NCI-H526 (cell line): ENCODE data around the gene HSPA9.

ENCODE experiments used
- DNase-seq, 2 experiments: peaks; one replicate each; lab custom pipeline; 2025; lab: John Stamatoyannopoulos, UW

Gene HSPA9

DNA sequence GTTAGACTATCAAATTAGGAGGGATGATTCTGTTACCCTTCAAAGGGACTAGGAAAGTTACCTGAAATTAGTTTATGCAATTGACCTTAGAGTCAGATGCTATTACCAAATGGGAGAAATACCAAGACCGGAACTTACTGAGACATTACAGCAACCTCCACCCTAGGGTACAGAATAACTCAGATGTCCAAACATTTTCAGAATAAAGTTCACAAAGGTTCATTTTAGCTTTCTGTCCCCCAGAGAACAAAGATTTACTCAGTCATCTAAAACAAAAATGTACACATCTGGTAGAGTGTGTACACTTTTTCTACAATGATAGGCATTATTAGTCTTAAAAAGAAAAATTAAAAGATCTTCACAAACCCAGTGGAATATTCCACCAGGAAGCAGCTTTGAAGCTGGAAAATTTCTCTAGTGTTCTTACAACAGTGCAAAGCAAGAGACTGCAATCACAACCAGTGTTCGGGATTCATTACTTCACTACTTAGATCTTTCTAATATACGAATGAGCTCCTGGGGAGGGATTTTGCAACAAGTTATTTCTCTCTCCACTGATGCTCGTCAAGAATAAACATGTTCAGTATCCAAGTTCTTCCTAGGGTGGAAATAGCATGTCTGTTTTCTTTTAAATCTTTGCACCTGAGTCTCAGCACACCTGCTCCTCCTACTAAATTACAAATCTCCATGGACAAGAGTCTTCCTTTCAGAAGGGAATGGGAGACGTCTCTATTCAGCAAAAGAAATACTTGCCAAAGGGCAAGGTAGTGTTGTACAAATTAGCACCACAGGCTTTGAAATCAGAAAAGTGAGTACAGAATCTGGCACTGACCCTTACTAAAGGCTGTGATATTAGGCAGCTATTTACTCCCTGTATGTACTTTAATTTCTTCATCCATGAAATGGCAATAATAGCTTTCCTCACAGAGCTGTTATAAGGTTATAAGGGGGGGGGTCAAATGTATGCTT is 40.9 kb downstream of the HSPA9 start:
- no peak for DNase-seq

DNA sequence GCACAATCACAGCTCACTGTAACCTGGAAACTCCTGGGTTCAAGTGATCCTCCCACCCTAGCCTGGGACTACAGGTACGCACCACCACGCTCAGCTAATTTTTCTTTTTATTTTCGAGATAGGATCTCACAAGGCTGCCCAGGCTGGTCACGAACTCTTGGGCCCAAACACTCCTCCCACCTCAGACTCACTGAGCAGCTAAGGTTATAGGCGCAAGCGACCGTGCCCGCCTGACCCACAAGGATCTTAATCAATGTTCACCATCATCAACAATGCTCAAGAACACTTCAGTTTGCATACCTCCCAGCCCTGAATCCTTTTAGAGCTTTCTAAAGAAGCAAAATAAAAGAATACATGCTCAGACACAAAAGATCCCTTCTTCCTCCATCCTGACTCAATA is 45.4 kb downstream of the HSPA9 start:
- no peak for DNase-seq

DNA sequence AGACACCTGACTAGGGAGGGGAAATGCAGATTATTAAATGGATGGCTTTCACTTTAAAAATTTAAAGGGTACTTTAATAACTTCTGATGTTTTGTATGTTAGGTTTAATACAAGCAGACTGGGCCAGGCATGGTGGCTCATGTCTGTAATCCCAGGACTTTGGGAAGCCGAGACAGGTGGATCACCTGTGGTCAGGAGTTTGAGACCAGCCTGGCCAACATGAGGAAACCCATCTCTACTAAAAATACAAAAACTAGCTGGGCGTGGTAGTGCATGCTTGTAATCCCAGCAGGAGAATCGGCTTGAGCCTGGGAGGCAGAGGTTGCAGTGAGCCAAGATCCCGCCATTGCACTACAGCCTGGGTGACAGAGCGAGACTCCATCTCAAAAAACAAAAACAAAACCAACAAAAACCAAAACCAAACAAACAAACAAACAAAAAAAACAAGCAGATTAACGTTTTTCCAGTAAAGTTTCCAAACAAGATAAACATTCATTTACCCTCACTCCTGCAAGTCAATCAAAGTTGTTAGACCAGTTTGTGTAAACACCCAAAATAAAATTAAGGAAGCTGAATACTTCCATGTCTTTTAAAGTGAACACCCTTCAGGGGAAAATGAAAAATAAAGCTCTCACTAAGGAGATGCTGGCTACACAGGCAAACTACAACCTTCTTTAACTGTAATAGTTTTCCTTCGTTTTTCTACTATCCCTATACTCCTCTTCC is 46.3 kb downstream of the HSPA9 start:
- DNase-seq = no peak

DNA sequence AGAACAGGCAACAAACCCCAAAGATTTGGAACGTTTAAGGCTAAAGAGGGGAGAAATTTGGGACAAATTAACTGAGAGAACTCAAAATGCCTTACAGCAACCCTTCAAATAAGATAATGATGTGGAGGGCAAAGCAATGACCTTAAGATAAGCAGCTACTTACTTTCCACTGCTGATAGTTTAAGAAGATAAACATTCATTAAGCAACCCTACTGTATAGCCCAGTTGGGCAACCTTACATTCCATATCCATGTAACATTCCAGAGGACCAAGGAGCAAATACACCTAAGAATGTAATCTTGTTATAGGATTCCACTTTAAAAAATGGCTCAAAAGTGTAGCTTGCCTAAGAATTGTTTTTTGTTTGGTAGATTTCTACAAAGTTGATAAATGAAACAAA is 47.0 kb downstream of the HSPA9 start:
- DNase-seq = no peak

DNA sequence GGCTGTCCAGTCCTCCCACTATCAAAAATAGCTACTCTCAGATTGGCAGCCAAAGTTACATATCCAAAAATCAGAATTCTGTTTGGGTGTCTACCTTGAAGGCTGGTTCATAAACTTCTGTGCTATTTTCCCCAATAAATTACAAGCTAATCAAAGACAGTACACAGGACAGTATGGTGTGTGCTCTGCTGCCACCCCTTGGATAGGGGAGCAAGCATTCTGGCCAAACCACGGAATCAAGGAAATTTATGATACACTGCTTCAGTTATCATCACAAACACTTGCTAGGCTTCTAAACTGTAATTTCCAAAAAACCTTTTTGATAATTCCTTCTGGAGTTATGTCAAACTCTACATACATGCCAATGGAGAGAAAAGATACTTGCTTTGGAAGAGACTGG is 48.0 kb downstream of the HSPA9 start:
- no peak for DNase-seq

DNA sequence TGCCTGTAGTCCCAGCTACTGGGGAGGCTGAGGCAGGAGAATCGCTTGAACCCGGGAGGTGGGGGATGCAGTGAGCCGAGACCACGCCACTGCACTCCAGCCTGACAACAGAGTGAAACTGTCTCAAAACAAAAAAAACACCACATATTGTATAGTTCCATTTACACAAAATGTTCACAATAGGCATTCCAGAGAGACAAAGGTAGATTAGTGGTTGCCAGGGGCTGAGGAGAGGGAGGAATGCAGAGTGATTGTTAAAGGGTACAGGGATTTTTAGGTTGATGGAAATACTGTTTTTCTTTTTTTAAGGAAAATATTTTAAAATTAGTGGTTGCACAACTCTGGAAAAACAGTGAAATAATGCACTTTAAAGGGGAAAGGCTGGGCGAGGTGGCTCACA is 51.8 kb downstream of the HSPA9 start:
- DNase-seq = no peak

DNA sequence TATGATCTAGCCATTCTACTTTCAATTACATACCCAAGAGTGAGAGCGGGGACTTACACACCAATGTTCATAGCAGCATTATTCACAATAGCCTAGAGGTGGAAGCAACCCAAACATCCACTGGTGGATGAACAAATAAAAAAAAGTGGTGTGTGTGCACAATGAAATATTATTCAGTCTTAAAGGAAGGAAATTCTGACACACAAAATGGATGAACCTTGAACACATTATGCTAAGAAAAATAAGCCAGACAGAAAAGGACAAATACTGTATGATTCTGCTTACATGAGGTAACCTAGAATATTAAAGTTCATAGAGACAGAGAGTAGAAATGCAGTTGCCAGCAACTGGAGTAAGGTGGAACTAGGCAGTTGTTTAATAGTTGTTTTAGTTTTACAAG is 54.2 kb downstream of the HSPA9 start:
- no peak for DNase-seq

DNA sequence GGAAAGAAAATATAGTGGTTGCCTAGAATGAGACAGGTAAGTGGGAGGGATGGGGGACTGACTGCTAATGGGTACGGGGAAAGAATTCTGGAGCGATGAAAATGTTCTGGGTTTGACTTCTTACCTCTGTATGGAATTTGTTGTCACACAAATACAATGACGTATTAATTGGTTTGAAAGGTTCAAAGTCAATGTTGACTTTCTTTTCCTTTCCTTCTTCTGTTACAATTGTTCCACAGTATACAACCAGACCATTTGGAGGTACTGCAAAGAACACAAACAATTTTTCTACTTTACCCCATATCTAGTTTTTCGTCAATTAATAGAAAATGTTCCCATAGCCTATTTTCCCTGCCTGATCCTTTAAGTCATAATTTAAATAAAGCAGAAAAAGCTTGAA is 57.8 kb downstream of the HSPA9 start:
- DNase-seq = no peak

DNA sequence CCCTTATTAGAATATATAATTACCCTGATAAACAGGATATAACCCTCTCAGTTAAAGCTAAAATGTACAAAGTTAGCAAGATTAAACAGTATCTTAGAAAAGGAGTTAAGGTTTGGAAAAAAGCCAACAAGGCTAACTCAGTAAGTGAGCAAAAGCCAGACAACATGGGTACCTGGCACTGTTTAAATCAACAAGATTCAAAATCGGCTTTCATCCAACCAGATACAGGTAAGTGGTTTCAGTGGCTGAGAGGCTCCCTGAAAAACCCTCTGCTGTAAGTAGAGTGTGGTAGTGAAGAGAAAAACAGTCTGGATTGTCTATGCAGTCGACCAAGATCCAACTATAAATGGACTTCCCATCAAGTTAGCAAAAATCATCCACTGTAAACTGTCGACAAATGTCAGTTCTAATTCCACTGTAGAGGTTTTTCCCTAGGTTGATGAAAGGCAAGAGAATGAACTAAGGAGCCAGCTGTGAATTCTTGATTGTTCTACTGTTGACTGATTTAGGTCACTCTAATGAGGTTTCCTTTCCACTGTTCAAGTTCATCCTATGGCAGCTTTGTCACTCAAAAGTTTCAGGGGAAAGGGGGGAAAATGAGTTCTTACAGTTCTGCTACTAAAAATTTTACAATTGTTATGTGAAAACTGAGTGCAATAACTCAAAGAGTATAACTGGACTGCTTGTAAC is 59.5 kb downstream of the HSPA9 start:
- no peak for DNase-seq

DNA sequence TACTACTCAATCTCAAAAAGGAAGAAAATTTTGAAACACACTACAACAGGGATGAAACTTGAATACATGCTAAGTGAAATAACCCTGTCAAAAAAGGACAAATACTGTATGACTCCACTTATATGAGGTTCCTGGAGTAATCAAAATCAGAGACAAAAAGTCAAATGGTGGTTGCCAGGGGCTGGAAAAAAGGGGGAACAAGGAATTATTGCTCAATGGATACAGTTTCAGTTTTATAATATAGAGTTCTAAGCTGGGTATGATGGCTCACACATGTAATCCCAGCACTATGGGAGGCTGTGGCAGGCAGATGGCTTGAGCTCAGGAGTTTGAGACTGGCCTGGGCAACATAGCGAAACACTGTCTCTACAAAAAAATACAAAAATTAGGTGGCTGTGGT is 61.2 kb downstream of the HSPA9 start:
- DNase-seq = no peak

DNA sequence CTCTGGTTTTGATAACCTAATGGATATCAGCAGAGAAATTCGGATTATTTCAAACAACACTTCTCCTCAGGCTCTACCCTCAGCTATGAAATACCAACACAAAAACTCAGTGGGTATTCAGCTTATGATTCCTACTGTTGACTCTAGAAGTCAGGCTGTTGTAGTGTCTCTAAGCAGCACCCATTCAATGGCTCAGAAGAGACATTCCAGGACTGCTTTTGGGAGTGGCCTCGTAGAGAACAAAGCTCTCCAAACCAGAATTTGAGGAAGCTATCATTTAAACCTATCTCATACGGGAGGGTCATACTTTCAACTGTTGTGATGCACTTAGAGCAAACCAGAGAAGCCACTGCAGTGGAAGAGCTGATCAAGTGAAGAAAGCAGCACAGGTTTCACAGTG is 66.2 kb downstream of the HSPA9 start:
- no peak for DNase-seq

DNA sequence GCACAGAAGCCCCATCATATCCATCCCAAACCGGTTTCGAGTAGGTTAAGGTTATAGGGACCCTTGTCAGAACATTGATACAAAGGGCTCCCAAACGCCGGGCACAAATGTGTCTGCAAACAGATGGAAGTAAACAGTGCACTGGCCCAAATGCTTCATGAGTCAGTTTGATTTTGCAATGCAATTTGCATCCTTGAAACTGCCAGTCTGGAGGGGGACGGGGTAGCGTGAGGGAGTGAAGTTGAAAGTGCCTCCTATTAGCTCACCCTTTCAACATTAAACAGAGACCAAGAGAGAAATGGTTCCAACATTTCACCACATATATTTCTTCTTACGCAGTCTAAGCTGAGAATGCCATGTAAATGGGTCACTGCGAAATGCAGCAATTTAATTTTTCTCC is 67.7 kb downstream of the HSPA9 start:
- peak; percentile 26 to 72 for DNase-seq

DNA sequence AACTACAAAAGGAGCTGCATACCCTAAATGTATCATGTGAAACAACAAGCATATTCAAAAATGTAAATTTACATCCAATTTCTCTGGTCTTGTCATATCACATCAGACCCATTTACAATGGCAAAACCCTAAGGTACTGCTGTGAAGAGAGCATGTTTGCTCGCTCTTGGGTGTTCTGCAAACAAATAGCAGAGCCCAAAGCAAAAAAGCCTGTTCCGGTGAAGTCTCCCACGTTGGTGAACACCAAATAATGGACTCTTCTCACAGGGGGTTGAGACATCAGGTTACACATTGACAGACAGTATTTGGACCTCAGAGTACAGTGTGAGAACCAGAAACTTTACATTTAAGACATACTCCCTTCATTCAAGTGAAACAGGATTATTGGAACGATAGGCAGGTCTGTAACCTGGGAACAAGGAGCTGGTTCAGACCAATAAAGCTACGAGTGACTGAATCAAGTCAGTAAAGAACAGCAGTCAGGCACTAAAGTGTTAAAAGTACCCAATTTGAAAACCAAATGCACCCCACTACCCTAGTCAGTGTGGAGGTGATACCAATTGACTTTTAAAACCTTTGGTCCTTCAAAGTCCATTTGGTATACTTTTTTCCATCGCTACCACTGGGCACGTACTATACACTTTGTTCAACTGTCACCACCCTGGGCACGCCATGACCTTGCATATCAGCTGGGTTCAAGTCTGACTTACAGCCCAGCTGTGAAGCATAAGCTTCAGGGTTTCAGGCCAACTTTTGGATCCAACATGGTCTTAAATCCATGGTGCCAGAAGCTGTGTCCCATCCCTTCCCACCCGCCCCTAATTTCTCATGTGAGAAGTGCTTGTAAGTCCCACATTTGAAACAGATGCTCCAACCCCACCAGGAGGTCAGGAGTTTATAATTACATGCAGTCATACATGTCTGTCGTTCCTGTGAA is 68.6 kb downstream of the HSPA9 start:
- DNase-seq = no peak

DNA sequence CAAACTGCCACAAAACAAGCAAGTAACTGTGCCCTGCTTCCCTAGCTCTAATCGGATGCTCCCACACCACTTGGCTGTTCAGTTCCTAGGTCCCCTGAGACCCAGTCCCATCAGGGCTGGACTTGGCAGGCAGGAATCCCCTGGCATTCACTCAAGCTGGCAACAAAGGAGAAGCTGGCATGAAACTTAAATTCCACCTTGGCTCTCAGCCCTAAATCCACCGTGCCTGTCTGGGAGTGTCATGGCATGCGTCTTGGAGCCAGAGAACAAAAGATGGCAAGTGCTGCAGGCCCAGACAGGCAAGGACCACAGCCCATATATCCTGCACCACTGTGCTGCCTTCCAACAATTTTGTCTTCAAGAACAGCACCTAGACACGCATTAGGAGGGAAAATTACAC is 70.4 kb downstream of the HSPA9 start:
- no peak for DNase-seq
